SK-MEL-5 (cell line): ENCODE results near the gene FBXO2. TPM values are rescaled to one million over a fixed set of nuclear protein-coding genes. Genes with fewer than 3 reads are reported as not detected.
"Not testable (repeated sequence)": the region's sequence is repeated elsewhere in the genome, so short reads cannot be mapped to it uniquely, and the experiment has no call there.

Experiments used
- DNase-seq: peaks from one replicate; pipeline ENCODE4 v3.0.0-alpha.2; 2016; ENCODE audit warnings: low read depth, low spot score
- in situ Hi-C: cut with HindIII; loops from 2 replicates; pipeline ENCODE4 v1.10.0; 2016; ENCODE audit warnings: low sequenced_read_pairs, high pct_unique_total_duplicates, low pct_unique_long_range_greater_than_20kb
- total RNA-seq: library from RNA; depleted of rRNA; stranded (reverse); fragments of >200 nt; shearing (Covaris generic); gene quantifications from 2 replicates; pipeline ENCODE4 v1.2.3, GENCODE V29; 2014; rRNA removed

The FBXO2 gene
- total RNA-seq, 1 experiment from 2014 or later, result 1.3 TPM

DNA sequence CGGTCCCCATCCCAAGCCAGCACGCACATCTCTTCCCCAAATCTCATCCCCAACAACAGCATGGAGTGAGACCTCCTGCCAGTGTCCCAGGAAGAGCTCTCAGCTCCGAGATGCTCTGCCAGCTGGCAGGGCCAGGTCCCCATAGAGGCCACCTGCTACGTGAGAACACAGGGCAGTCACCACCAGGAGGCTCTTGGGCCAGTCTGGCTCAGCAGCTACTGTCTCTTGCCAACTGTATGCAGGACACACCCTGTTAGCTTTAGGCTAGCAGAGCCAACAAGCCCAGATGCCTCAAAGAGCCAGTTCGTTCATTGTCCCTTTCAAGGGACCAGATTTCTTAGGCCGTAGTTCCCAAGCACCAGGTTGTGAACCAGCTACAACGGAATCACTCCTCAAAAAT lies 36.9 kb downstream of the FBXO2 start:
- DNase-seq, result no peak
- in situ Hi-C loops, result no loop called here

DNA sequence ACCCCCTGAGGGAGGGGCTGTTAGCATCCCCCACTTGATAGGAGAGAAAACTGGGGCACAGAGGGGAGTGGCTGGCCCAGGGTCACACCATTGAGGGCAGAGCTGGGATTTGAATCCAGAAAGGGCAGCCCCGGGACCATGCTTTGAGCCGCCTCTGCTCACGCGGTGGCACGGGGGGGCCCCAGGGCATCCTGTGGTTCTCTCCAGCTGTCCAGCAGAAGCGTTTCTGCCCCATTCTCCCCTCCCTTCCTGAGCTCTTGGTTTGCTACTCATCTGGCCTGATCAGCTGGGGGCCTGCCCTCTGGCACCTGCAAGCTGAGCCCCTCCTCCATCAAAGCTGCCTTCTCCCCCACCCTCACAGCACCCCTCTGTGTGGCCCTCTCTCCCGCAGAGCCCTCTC lies 37.5 kb downstream of the FBXO2 start:
- in situ Hi-C loops, result no loop called here
- DNase-seq, result no peak

DNA sequence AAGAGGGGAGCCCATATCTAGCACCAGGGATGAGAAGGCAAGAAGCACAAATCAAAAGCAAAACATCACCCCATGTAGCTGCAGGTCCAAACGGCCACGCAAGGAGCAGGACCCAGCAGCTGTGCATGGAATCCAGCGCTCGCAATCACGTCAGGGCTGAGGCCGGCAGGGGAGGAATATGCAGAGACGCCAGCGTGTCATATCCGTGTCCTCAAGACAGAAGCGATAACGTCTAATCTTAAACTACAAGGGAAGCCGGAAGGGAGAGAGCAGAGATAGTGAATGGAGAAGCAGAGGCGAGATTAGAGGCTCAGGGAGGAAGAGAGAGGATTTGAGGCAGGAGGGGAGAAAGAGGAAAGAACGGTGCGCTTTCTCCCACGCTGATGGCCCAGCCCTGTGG lies 39.1 kb downstream of the FBXO2 start:
- in situ Hi-C loops, result no loop called here
- DNase-seq, result no peak

DNA sequence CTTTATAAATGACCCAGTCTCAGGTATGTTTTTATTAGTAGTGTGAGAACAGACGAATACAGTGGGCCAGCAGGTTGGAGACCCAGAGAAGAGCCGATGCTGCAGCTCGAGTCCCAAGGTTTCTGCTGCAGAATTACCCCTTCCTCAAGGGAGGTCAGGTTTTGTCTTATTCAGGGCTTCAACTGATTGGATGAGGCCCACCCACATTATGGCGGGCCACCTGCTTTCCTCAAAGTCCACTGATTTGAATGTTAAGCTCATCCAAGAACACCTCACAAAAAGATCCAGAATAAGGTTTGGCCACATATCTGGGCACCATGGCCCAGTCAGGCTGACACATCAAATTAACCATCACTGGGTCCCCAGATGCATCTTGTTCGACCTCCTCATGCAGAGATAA lies 40.9 kb downstream of the FBXO2 start:
- in situ Hi-C loops, result no loop called here
- no peak for DNase-seq

DNA sequence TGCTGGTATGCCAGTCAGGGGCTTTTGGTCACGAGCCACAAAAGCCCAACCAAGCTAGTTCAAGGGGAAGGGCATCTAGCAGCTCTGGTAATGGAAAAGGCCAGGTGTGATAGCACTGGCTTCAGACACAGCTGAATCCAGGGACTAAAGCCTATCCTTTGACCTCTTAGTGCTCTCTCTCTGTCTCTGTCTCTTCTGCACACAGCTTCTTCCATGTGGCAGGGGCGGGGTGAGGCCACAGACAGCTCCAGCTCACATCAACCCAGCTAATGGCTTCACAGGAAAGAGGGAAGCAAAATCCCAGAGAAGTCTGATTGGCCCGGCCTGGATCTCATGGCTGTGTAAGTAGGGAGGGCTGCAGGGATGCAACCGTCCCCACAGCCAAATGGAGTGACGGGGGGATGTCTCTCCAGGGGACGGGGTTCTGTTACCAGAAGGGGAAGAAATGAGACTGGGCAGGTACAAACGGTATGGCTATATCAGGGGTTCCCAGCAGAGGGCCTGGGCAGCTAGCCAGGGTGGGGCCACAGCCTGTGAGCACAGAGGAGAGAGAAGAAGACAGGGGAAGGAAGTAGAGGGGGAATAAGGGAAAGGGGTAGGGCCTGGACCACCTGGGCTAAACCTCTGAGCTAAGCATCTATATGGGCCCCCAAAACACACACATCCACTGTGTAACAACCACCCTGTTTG lies 42.4 kb downstream of the FBXO2 start:
- DNase-seq, result no peak
- in situ Hi-C loops, result no loop called here

DNA sequence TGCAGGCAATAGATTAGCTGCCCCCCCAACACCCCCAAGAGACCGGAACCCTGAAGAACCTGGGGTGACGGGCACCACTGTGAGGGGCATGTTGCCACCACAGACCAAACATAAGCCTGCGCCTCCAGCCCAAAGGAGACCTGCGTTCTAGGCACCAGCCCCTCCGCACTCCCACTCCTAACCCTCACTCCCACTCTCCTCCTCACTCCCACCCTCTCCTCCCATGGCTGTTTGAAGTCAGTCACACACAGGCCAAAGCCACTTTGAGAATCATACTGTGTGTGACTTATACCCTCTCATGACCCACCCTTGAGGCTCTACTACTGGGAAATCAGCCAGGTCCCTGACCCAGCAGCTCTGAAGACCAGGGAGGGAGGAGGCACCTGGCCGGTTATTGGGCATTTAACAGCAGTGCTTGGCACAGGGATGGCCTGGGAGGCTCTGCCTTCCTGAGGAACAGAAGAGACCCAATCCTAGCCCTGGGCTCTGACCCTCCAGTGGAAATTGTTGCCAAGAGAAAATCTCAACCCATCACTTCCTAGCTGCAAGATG lies 43.5 kb downstream of the FBXO2 start:
- no peak for DNase-seq
- in situ Hi-C loops, result no loop called here

DNA sequence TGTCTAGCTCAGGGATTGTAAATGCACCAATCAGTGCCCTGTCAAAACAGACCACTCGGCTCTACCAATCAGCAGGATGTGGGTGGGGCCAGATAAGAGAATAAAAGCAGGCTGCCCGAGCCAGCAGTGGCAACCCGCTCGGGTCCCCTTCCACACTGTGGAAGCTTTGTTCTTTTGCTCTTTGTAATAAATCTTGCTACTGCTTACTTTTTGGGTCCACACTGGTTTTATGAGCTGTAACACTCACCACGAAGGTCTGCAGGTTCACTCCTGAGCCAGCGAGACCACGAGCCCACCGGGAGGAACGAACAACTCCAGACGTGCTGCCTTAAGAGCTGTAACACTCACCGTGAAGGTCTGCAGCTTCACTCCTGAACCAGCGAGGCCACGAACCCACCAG lies 44.9 kb downstream of the FBXO2 start:
- DNase-seq, in situ Hi-C loops: not testable (repeated sequence)

DNA sequence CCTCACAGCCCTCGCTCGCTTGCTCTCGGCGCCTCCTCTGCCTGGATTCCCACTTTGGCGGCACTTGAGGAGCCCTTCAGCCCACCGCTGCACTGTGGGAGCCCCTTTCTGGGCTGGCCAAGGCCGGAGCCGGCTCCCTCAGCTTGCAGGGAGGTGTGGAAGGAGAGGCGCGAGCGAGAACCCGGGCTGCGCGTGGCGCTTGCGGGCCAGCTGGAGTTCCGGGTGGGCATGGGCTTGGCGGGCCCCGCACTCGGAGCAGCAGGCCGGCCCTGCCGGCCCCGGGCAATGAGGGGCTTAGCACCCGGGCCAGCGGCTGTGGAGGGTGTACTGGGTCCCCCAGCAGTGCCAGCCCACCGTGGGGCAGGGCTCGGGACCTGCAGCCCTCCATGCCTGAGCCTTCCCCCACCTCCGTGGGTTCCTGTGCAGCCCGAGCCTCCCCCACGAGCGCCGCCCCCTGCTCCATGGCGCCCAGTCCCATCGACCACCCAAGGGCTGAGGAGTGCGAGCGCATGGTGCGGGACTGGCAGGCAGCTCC lies 45.6 kb downstream of the FBXO2 start:
- DNase-seq, in situ Hi-C loops: not testable (repeated sequence)

DNA sequence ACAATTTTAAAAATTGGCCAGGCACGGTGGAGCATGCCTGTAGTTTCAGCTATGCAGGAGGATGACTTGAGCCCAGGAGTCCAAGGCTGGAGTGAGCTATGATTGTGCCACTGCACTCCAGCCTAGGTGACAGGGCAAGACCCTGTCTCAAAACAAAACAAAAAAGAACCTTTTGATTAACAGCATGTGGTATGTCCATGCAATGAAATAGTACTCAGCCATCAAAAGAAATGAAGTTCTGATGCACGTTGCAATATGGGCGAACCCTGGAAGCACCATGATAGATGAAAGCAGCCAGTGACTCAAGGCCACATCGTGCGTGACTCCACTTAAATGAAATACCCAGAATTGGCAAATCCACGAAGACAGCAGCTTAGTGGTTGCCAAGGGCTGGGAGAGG lies 47.5 kb downstream of the FBXO2 start:
- no peak for DNase-seq
- in situ Hi-C loops, result no loop called here

DNA sequence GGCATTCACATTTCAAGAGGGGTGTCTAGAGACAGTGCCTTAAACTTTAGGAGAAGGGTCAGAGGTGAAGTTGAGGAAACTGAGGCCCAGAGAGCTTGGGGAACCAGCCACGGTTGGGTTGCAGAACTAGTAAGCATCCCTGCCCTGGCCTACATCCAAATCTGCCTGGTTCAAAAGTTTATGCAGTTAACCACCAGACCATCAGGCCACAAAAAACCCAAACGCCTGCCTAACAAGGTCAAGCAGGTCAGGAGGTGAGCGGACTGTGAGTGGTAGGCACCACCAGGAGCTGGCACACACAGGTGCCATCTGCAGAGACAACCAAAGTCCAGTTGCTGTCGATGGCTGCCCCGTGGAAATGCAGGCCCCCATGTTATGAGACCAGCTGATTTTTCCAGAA lies 51.2 kb downstream of the FBXO2 start:
- in situ Hi-C loops, result no loop called here
- DNase-seq, result no peak

DNA sequence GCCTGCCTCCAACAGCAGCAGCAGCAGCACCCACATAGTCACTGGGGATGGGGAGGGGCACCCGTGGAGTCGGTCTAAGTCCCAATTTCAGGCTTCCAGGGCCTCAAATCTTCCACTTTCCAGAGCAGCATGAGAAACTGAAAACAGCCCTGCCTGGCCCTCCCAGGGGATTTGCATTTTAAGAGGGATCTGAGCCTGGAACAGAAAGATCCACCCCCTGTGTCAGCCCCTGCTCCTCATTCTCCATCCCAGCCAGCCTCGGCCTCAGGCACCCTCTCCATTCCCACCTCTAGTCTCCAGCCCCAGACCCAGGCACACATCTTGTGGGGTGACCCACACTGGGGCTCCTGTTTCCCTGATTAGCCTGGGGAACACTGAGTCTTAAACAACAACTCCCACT lies 51.8 kb downstream of the FBXO2 start:
- in situ Hi-C loops, result no loop called here

DNA sequence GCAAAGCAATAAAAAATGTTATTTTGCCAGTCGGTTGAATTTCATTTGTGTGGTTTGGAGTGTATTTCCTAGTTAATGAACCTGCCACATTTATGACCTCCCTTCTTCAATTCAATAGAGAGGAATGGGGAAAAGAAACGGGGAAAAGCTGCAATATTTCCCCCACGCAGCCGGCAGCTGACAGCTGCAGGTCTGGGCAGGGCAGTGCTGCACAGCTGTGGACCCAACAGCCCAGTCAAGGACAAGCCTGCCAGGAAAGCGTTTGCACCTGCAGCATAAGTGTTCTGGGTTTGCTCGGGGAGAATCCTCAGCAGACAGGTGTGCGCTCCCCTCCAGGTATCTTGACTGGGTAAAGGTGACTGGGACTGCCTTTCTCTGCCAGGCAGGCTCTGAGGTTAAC lies 53.4 kb downstream of the FBXO2 start:
- in situ Hi-C loops, result no loop called here
- DNase-seq, result no peak

More for the DNA sequence above, 51.8 kb downstream of the FBXO2 start:
- no peak for DNase-seq

DNA sequence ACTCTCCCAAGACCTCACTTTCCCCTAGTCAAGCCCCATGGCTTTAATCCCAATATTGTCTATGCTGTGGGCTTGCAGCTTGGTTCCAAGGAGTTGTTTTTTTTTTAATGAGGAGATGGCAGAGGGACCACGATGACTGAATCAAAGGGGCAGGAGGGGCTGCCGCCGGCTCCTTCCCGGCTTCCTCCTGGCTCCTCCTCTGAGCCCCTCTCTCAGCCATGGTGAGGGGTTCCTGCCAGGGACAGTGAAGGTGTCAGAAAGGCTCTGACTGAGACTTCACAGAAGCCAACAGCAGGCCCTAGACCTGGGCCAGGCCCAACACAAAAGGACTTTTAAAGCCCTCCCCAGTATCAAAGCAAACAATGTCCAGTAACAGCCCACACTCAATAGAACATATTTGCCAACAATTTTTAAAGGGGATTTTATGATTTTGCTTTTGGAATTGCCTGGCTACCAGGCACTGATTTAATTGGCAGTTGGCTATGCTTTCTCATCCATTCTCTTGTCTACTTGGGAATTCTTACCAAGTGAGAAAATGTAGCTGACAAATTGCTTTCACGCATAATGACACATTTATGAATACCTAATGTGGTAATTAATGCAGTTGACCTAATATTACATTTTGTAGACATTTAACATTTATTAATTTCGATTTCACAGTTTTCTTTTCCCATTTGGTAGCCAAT lies 54.2 kb downstream of the FBXO2 start:
- no peak for DNase-seq
- in situ Hi-C loops, result no loop called here

DNA sequence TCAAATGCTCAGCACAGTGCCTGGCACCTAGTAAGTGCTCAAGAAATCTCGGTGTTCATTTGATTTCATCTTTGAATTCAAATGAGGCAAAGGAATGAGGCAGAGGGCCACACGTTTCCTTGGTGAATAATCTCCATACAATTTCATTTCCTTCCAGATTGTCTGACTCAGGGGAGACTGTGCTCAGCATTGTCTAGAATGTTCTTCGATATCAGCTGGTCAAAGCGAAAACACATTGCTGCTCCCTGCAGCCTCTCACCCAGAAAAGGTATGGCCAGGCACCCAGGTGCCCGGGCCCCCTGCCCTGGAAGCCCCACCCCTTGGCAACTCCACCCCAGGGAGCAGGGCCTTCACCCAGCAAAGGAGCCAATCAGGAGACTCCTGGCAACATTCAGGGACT lies 55.8 kb downstream of the FBXO2 start:
- no peak for DNase-seq
- in situ Hi-C loops, result no loop called here

Other genes starting within 250 kb of the FBXO2 start
- gene DISP3, start 175.3 kb downstream of the FBXO2 start, total RNA-seq, result 0.08 TPM in 1 of 2 replicates, not detected in the other
- gene FBXO44, start 448 bp upstream of the FBXO2 start, total RNA-seq, result 20.3 and 21.4 TPM in 2 replicates
- gene FBXO6, start 9.8 kb upstream of the FBXO2 start, total RNA-seq, result 4.8 and 5.0 TPM in 2 replicates
- gene MAD2L2, start 26.7 kb upstream of the FBXO2 start, total RNA-seq, result 62.5 and 64.8 TPM in 2 replicates
- gene DRAXIN, start 37.3 kb upstream of the FBXO2 start, total RNA-seq, result 0.03 TPM in 1 of 2 replicates, not detected in the other
- gene AGTRAP, start 81.7 kb upstream of the FBXO2 start, total RNA-seq, result 82.5 and 91.4 TPM in 2 replicates
- gene C1orf167, start 107.8 kb upstream of the FBXO2 start, total RNA-seq, result not detected in 2 replicates
- gene MTHFR, start 151.5 kb upstream of the FBXO2 start, total RNA-seq, result 15.2 and 19.2 TPM in 2 replicates
- gene CLCN6, start 151.8 kb upstream of the FBXO2 start, total RNA-seq, result 6.2 and 7.9 TPM in 2 replicates
- gene NPPA, start 193.4 kb upstream of the FBXO2 start, total RNA-seq, result not detected in 2 replicates
- not detected in 2 replicates for gene NPPB, start 204.5 kb upstream of the FBXO2 start, total RNA-seq